DND-41 (cell line): ENCODE results near the gene SLC50A1.
A peak's percentile ranks its signal among the peaks of the same experiment; 100 is the strongest.

Experiments used
- ATAC-seq: fragments of 200-7000 bp; cut with Tn5 transposase; 3 replicates; pipeline ENCODE4 v1.9.1; 2021; ENCODE audit warnings: low read depth; ENCODE audit not compliant: insufficient read depth
- DNase-seq: peaks from one replicate; pipeline ENCODE4 v3.0.0-alpha.2; 2020
- H2AFZ ChIP-seq: 2 replicates; pipeline ENCODE4 v1.6.0; 2012; ENCODE audit warnings: low read depth, low read length
- H3K27ac ChIP-seq: 2 replicates; pipeline ENCODE4 v1.5.1; 2012; ENCODE audit warnings: low read length, inconsistent platforms
- H3K27me3 ChIP-seq: fragments of 200-600 bp; sonication (generic); 2 replicates; pipeline ENCODE4 v1.6.0; 2012; ENCODE audit warnings: low read length, mild to moderate bottlenecking, inconsistent platforms; ENCODE audit not compliant: insufficient read depth, poor library complexity
- H3K36me3 ChIP-seq: 2 replicates; pipeline ENCODE4 v1.5.1; 2012; ENCODE audit warnings: low read length, inconsistent platforms; ENCODE audit not compliant: insufficient read depth
- H3K4me1 ChIP-seq: 2 replicates; pipeline ENCODE4 v1.5.1; 2012; ENCODE audit warnings: mild to moderate bottlenecking, low read length; ENCODE audit not compliant: insufficient read depth
- H3K4me2 ChIP-seq: 2 replicates; pipeline ENCODE4 v1.6.0; 2012; ENCODE audit warnings: mild to moderate bottlenecking, moderate library complexity, low read length, inconsistent platforms; ENCODE audit not compliant: insufficient read depth
- H3K4me3 ChIP-seq, 2 experiments: fragments of 200-600 bp in 1 of 2; shearing (Covaris generic) in 1 of 2; 2 replicates each; pipeline ENCODE4 v1.5.1; 2012 to 2016; ENCODE audit warnings: inconsistent platforms in 2 of 2, low read length in 2 of 2, mild to moderate bottlenecking in 2 of 2, low read depth in 1 of 2, moderate library complexity in 1 of 2
- H3K79me2 ChIP-seq: 2 replicates; pipeline ENCODE4 v1.6.0; 2012; ENCODE audit warnings: low read length, inconsistent platforms; ENCODE audit not compliant: insufficient read depth
- H3K9ac ChIP-seq: 2 replicates; pipeline ENCODE4 v1.6.0; 2012; ENCODE audit warnings: low read depth, mild to moderate bottlenecking, inconsistent platforms, low read length, moderate library complexity
- H3K9me3 ChIP-seq: 2 replicates; pipeline ENCODE4 v1.5.1; 2012; ENCODE audit warnings: low read length, moderate library complexity, mild to moderate bottlenecking, inconsistent platforms; ENCODE audit not compliant: insufficient read depth, severe bottlenecking
- H4K20me1 ChIP-seq: 2 replicates; pipeline ENCODE4 v1.6.0; 2012; ENCODE audit warnings: low read length; ENCODE audit not compliant: insufficient read depth
- EZH2 ChIP-seq: IDR thresholded peaks from 3 replicates; pipeline ENCODE4 v1.6.1; 2012; ENCODE audit warnings: borderline replicate concordance, low read depth, mild to moderate bottlenecking, moderate library complexity, low read length, inconsistent platforms; ENCODE audit not compliant: severe bottlenecking
- TF ChIP-seq, protein P1 (sequence below): IDR thresholded peaks from 2 replicates; pipeline ENCODE4 v1.5.1; 2012; ENCODE audit warnings: borderline replicate concordance, low read length, moderate library complexity, mild to moderate bottlenecking; ENCODE audit not compliant: poor library complexity, severe bottlenecking; ENCODE audit errors: extremely low read depth

Gene SLC50A1

DNA sequence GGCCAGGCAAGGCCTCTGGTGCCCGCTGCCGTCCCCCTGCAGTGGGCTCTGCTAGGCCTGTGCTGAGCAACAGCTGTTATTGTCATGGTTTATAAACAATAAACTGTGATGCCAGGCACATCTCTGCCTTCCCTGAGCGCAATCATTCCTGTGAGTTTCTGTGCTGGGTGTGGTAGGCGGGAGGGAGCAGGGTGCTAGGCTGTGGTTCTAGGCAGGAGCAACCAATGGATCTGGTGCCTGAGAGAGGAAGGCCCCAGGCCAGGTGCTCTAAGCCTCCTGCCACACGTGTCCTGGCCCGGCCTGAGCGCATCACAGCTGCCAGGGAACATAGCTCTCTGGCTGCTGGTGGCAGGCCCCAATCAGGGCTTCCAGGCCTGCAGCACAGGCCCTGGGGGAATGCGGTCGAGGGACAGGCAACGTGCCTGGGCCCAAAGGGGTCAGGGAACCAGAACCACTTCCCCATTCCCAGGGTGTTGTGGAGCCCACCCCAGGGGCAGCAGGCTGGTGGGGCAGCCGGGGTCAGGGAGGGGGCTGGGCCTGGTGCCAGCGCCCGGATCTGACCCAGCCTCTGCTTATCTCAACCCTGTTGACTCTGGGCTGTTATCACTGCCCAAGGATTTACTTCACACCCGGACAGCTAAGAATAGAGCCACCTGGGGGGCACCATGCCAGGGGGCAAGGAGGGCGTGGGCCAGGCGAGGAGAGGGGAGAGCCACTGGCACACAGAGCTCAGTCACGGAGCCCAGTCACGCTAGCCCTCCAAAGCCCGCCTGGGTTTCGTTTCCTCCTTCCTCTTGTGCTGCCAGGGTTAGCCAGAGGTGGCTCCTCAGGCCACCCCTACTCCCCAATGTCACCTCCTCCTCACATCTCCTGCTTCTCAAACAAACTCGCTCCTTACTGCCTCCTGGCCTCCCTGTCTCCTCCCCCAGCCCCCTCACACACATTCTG lies 49.5 kb downstream of the SLC50A1 start:
- no peaks in the 10 kb centered on the region for H3K79me2 ChIP-seq
- no peaks in the 10 kb centered on the region for H3K4me1 ChIP-seq
- H2AFZ ChIP-seq, result no peak overlapping the region
- TF ChIP-seq EZH2, result no peak
- TF ChIP-seq, protein P1, sequence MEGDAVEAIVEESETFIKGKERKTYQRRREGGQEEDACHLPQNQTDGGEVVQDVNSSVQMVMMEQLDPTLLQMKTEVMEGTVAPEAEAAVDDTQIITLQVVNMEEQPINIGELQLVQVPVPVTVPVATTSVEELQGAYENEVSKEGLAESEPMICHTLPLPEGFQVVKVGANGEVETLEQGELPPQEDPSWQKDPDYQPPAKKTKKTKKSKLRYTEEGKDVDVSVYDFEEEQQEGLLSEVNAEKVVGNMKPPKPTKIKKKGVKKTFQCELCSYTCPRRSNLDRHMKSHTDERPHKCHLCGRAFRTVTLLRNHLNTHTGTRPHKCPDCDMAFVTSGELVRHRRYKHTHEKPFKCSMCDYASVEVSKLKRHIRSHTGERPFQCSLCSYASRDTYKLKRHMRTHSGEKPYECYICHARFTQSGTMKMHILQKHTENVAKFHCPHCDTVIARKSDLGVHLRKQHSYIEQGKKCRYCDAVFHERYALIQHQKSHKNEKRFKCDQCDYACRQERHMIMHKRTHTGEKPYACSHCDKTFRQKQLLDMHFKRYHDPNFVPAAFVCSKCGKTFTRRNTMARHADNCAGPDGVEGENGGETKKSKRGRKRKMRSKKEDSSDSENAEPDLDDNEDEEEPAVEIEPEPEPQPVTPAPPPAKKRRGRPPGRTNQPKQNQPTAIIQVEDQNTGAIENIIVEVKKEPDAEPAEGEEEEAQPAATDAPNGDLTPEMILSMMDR, result no peak
- no peaks in the 10 kb centered on the region for H3K36me3 ChIP-seq
- no peaks in the 10 kb centered on the region for H3K9me3 ChIP-seq
- H3K4me2 ChIP-seq, result no peak overlapping the region
- H3K27me3 ChIP-seq, result no peaks in the 10 kb centered on the region
- no peaks in the 10 kb centered on the region for H4K20me1 ChIP-seq
- H3K4me3 ChIP-seq, result no peak overlapping the region
- H3K9ac ChIP-seq, result no peak overlapping the region
- no peak for DNase-seq
- no peak overlapping the region for H3K27ac ChIP-seq
- 0 out of 3 replicates have a peak, but pooled peaks have one; percentile 42 for ATAC-seq

DNA sequence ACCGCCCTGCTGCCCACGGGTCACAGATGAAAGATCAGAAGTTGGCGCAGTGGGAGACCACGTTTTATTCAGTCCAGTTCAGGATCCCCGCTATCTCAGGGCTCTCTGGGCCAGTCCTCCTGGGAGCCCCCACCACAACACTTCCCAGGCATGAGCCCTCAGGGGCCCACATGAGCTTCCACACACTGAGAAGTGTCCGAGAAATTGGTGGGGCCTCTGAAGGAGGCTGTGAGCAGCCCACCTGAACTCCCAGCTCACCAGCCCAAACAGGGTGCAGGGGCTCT lies 50.1 kb downstream of the SLC50A1 start:
- H3K79me2 ChIP-seq, result no peaks in the 10 kb centered on the region
- no peak for DNase-seq
- H3K27me3 ChIP-seq, result no peaks in the 10 kb centered on the region
- no peak overlapping the region for H2AFZ ChIP-seq
- no peaks in the 10 kb centered on the region for H4K20me1 ChIP-seq
- no peaks in the 10 kb centered on the region for H3K4me1 ChIP-seq
- no peak overlapping the region for H3K9ac ChIP-seq
- no peak for ATAC-seq
- no peak overlapping the region for H3K4me3 ChIP-seq
- no peaks in the 10 kb centered on the region for H3K36me3 ChIP-seq
- H3K9me3 ChIP-seq, result no peaks in the 10 kb centered on the region
- no peak overlapping the region for H3K4me2 ChIP-seq
- TF ChIP-seq EZH2, result no peak
- TF ChIP-seq, protein P1, result no peak
- H3K27ac ChIP-seq, result no peak overlapping the region

- no peaks in the 10 kb centered on the region for H4K20me1 ChIP-seq
- TF ChIP-seq EZH2, result no peak
- TF ChIP-seq, protein P1, result no peak
- H3K79me2 ChIP-seq, result no peaks in the 10 kb centered on the region
- H3K4me3 ChIP-seq, result no peak overlapping the region
- DNase-seq, result no peak
- no peak overlapping the region for H3K27ac ChIP-seq
- no peaks in the 10 kb centered on the region for H3K9me3 ChIP-seq
- no peak for ATAC-seq
- no peak overlapping the region for H3K9ac ChIP-seq
- no peaks in the 10 kb centered on the region for H3K4me1 ChIP-seq
- H3K36me3 ChIP-seq, result no peaks in the 10 kb centered on the region
- no peaks in the 10 kb centered on the region for H3K27me3 ChIP-seq
- no peak overlapping the region for H3K4me2 ChIP-seq
- no peak overlapping the region for H2AFZ ChIP-seq
Observed at GRCh38 chr1:155186067-155186793, 50.6 kb downstream of the SLC50A1 start.
